GM23248 (cell line): ENCODE measurements around the gene CDHR5. TPM values are rescaled to one million over a fixed set of nuclear protein-coding genes. Genes with fewer than 3 reads are reported as not detected.

Source experiments
- DNase-seq: peaks from one replicate; pipeline ENCODE4 v3.0.0-alpha.2; 2015
- H2AFZ ChIP-seq: fragments of 200-600 bp; sonication (generic); 2 replicates; pipeline ENCODE4 v1.6.1; 2016; ENCODE audit warnings: antibody characterized with exemption
- H3F3A ChIP-seq: fragments of 200-600 bp; sonication (generic); 2 replicates; pipeline ENCODE4 v1.6.1; 2016; ENCODE audit warnings: mild to moderate bottlenecking, antibody characterized with exemption, mixed run types; ENCODE audit not compliant: insufficient read depth
- H3K27ac ChIP-seq: fragments of 200-600 bp; sonication (generic); 2 replicates; pipeline ENCODE4 v1.5.1; 2016; ENCODE audit warnings: mild to moderate bottlenecking
- H3K27me3 ChIP-seq: fragments of 200-600 bp; sonication (generic); replicated peaks from 2 replicates; pipeline ENCODE4 v1.6.1; 2016; ENCODE audit warnings: mild to moderate bottlenecking; ENCODE audit not compliant: insufficient read depth
- H3K36me3 ChIP-seq: fragments of 200-600 bp; sonication (generic); 2 replicates; pipeline ENCODE4 v1.6.1; 2016; ENCODE audit warnings: low read depth, mild to moderate bottlenecking
- H3K4me1 ChIP-seq: fragments of 200-600 bp; sonication (generic); 2 replicates; pipeline ENCODE4 v1.6.1; 2016; ENCODE audit warnings: mild to moderate bottlenecking; ENCODE audit not compliant: insufficient read depth
- H3K4me2 ChIP-seq: fragments of 200-600 bp; sonication (generic); one replicate; pipeline ENCODE4 v1.6.1; 2016; ENCODE audit warnings: mild to moderate bottlenecking; ENCODE audit not compliant: unreplicated experiment
- H3K4me3 ChIP-seq: fragments of 200-600 bp; sonication (generic); 2 replicates; pipeline ENCODE4 v1.5.1; 2016; ENCODE audit warnings: mild to moderate bottlenecking
- H3K79me2 ChIP-seq: fragments of 200-600 bp; sonication (generic); 2 replicates; pipeline ENCODE4 v1.6.1; 2016; ENCODE audit warnings: mild to moderate bottlenecking; ENCODE audit not compliant: insufficient read depth
- H3K9ac ChIP-seq: fragments of 200-600 bp; sonication (generic); 2 replicates; pipeline ENCODE4 v1.6.1; 2016; ENCODE audit warnings: mild to moderate bottlenecking
- H3K9me2 ChIP-seq: fragments of 200-600 bp; sonication (generic); 2 replicates; pipeline ENCODE4 v1.6.1; 2016; ENCODE audit warnings: mixed run types, mild to moderate bottlenecking, moderate library complexity; ENCODE audit not compliant: insufficient read depth
- H3K9me3 ChIP-seq: fragments of 200-600 bp; sonication (generic); one replicate; pipeline ENCODE4 v1.6.1; 2017; ENCODE audit warnings: low read depth
- H4K20me1 ChIP-seq: fragments of 200-600 bp; sonication (generic); 2 replicates; pipeline ENCODE4 v1.6.0; 2016; ENCODE audit not compliant: insufficient read depth
- EZH2 ChIP-seq: fragments of 200-600 bp; sonication (generic); IDR thresholded peaks from 2 replicates; pipeline ENCODE4 v1.6.1; 2018; ENCODE audit warnings: antibody characterized with exemption, mild to moderate bottlenecking; ENCODE audit not compliant: insufficient read depth, poor library complexity, severe bottlenecking
- EZH2phosphoT487 ChIP-seq: fragments of 200-600 bp; sonication (generic); IDR thresholded peaks from 2 replicates; pipeline ENCODE4 v1.6.1; 2018; ENCODE audit warnings: antibody characterized with exemption, moderate library complexity, mild to moderate bottlenecking, low read depth; ENCODE audit not compliant: insufficient read depth
- WGBS, 2 experiments: methylation state at CpG; one replicate each; pipeline ENCODE4 v1.1.6; 2015 to 2017; ENCODE audit warnings: low lambda C conversion rate in 2 of 2, low coverage in 1 of 2; ENCODE audit errors: missing lambda C conversion rate in 2 of 2; 5-methylcytosine and 5-hydroxymethylcytosine counted together
- in situ Hi-C: fragments of 300-500 bp; cut with MboI; formaldehyde crosslinking; loops from 2 replicates; pipeline ENCODE4 v1.15.0; 2020
- polyA plus RNA-seq: library from polyadenylated mRNA; unstranded; fragments of >200 nt; fragmentation: Nextera tagmentation; extraction: Ambion mirVana; gene quantifications from 2 replicates; pipeline ENCODE4 v1.2.1, GENCODE V29; 2016
- total RNA-seq: library from RNA; depleted of rRNA; stranded (reverse); fragments of >200 nt; shearing (Covaris generic); gene quantifications from 2 replicates; pipeline ENCODE4 v1.2.3, GENCODE V29; 2014

The CDHR5 gene
- total and polyA plus RNA-seq, 2 experiments from 2014 or later, result not detected

- Histone ChIP-seq H3K9me3 (no peaks in the 10 kb centered on the region), H2AFZ (no peak overlapping the region), H3K4me3 (no peak overlapping the region), H3K9ac (no peak overlapping the region), H3K36me3 (peaks cover 12% of the 10 kb centered on the region; the same call in 1 of the 2 replicates), H3K79me2 (peaks cover 24% of the 10 kb centered on the region), H3K27me3 (no peaks in the 10 kb centered on the region), H3K4me2 (no peak overlapping the region), H3K9me2 (no peaks in the 10 kb centered on the region), H3K27ac (no peak overlapping the region), H3K4me1 (no peaks in the 10 kb centered on the region), H4K20me1 (no peaks in the 10 kb centered on the region), H3F3A (no peaks in the 10 kb centered on the region)
- no peak for TF ChIP-seq EZH2phosphoT487
- no peak for TF ChIP-seq EZH2
- in situ Hi-C loops, result no loop called here
- 95 to 97% methylated on average over 23 of the region's 23 CpGs for WGBS, 2 experiments
- no peak for DNase-seq
Observed at GRCh38 chr11:601573-602245, 23.0 kb downstream of the CDHR5 start.

- H3K9ac ChIP-seq, result no peak overlapping the region
- H4K20me1 ChIP-seq, result no peaks in the 10 kb centered on the region
- TF ChIP-seq EZH2 (no peak), EZH2phosphoT487 (no peak)
- no peaks in the 10 kb centered on the region for H3K9me3 ChIP-seq
- H3K9me2 ChIP-seq, result no peaks in the 10 kb centered on the region
- H3K79me2 ChIP-seq, result peaks cover 56% of the 10 kb centered on the region
- H3K27me3 ChIP-seq, result no peaks in the 10 kb centered on the region
- H3K27ac ChIP-seq, result no peak overlapping the region
- no peak overlapping the region for H3K4me3 ChIP-seq
- no peak overlapping the region for H3K4me2 ChIP-seq
- H3K36me3 ChIP-seq, result no peaks in the 10 kb centered on the region; the same call in 1 of the 2 replicates
- WGBS, 2 experiments, result 91 to 94% methylated on average over 20 to 30 of the region's 30 CpGs
- no peaks in the 10 kb centered on the region for H3F3A ChIP-seq
- DNase-seq, result no peak
- H2AFZ ChIP-seq, result no peak overlapping the region
- in situ Hi-C loops, result no loop called here
- no peaks in the 10 kb centered on the region for H3K4me1 ChIP-seq
Observed at GRCh38 chr11:598005-598680, 26.6 kb downstream of the CDHR5 start.

GRCh38 chr11:597166-597725 is 27.5 kb downstream of the CDHR5 start:
- Histone ChIP-seq H4K20me1 (no peaks in the 10 kb centered on the region), H3K27me3 (no peaks in the 10 kb centered on the region), H3K27ac (no peak overlapping the region), H3K9ac (no peak overlapping the region), H2AFZ (no peak overlapping the region), H3K4me3 (no peak overlapping the region), H3F3A (no peaks in the 10 kb centered on the region), H3K4me1 (no peaks in the 10 kb centered on the region), H3K4me2 (no peak overlapping the region), H3K9me2 (no peaks in the 10 kb centered on the region), H3K36me3 (no peaks in the 10 kb centered on the region; the same call in 1 of the 2 replicates), H3K79me2 (peaks cover 61% of the 10 kb centered on the region), H3K9me3 (no peaks in the 10 kb centered on the region)
- TF ChIP-seq EZH2, result no peak
- DNase-seq, result no peak
- in situ Hi-C loops, result no loop called here
- 89 to 92% methylated on average over 21 to 29 of the region's 29 CpGs for WGBS, 2 experiments

- Histone ChIP-seq H3K9me2 (no peaks in the 10 kb centered on the region), H3K4me2 (no peak overlapping the region), H3K79me2 (peaks cover 59% of the 10 kb centered on the region), H3K27me3 (no peaks in the 10 kb centered on the region), H3K4me3 (no peak overlapping the region), H3K9ac (no peak overlapping the region), H3K9me3 (no peaks in the 10 kb centered on the region), H3K4me1 (no peaks in the 10 kb centered on the region), H4K20me1 (no peaks in the 10 kb centered on the region), H3F3A (no peaks in the 10 kb centered on the region), H2AFZ (no peak overlapping the region), H3K27ac (no peak overlapping the region), H3K36me3 (no peaks in the 10 kb centered on the region; the same call in 1 of the 2 replicates)
- in situ Hi-C loops, result no loop called here
- no peak for TF ChIP-seq EZH2phosphoT487
- no peak for TF ChIP-seq EZH2
- 87 to 89% methylated on average over 8 to 10 of the region's 10 CpGs for WGBS, 2 experiments
- no peak for DNase-seq
Observed at GRCh38 chr11:596374-596773, 28.4 kb downstream of the CDHR5 start.
